H9 (cell line): Measurements from ENCODE around the gene MYLK. TPM values are rescaled to one million over a fixed set of nuclear protein-coding genes. Genes with fewer than 3 reads are reported as not detected.
A peak's percentile ranks its signal among the peaks of the same experiment; 100 is the strongest.

Experiments
- DNase-seq: peaks from one replicate; pipeline ENCODE4 v3.0.0-alpha.2; 2017
- H2AFZ ChIP-seq: one replicate; pipeline ENCODE4 v1.6.1; 2013; ENCODE audit warnings: mild to moderate bottlenecking, low read length, control low read depth, moderate library complexity
- H2AK5ac ChIP-seq: 2 replicates; pipeline ENCODE4 v1.6.1; 2013; ENCODE audit warnings: low read length, control low read depth, mixed read lengths; ENCODE audit not compliant: insufficient read length
- H2BK120ac ChIP-seq: one replicate; pipeline ENCODE4 v1.6.1; 2013; ENCODE audit warnings: low read depth, mild to moderate bottlenecking, low read length, control low read depth, inconsistent platforms; ENCODE audit not compliant: poor library complexity, severe bottlenecking
- H2BK12ac ChIP-seq: 2 replicates; pipeline ENCODE4 v1.6.1; 2013; ENCODE audit warnings: low read length, control low read depth, mixed read lengths, low read depth; ENCODE audit not compliant: insufficient read length
- H2BK15ac ChIP-seq: 2 replicates; pipeline ENCODE4 v1.6.1; 2013; ENCODE audit warnings: low read depth, low read length, control low read depth
- H2BK20ac ChIP-seq: one replicate; pipeline ENCODE4 v1.6.1; 2013; ENCODE audit warnings: low read depth, mild to moderate bottlenecking, low read length, control low read depth, inconsistent platforms; ENCODE audit not compliant: poor library complexity, severe bottlenecking
- H2BK5ac ChIP-seq: 2 replicates; pipeline ENCODE4 v1.6.1; 2013; ENCODE audit warnings: low read length, control low read depth, mixed read lengths; ENCODE audit not compliant: insufficient read length
- H3K14ac ChIP-seq: 2 replicates; pipeline ENCODE4 v1.6.1; 2013; ENCODE audit warnings: low read length, control low read depth; ENCODE audit not compliant: insufficient read depth
- H3K18ac ChIP-seq: 2 replicates; pipeline ENCODE4 v1.6.1; 2013; ENCODE audit warnings: low read depth, mild to moderate bottlenecking, mixed read lengths, low read length, control low read depth; ENCODE audit not compliant: insufficient read length
- H3K23ac ChIP-seq: 2 replicates; pipeline ENCODE4 v1.6.1; 2013; ENCODE audit warnings: low read length, control low read depth, mixed read lengths, low read depth; ENCODE audit not compliant: insufficient read length
- H3K23me2 ChIP-seq: 2 replicates; pipeline ENCODE4 v1.6.1; 2013; ENCODE audit warnings: low read depth, mild to moderate bottlenecking, mixed read lengths, low read length, control low read depth; ENCODE audit not compliant: insufficient read length, poor library complexity, severe bottlenecking
- H3K27ac ChIP-seq: 2 replicates; pipeline ENCODE4 v1.5.1; 2013; ENCODE audit warnings: low read length, control low read depth, mixed read lengths, low read depth; ENCODE audit not compliant: insufficient read length
- H3K27me3 ChIP-seq: 2 replicates; pipeline ENCODE4 v1.6.1; 2013; ENCODE audit warnings: low read length, control low read depth, inconsistent platforms; ENCODE audit not compliant: insufficient read depth
- H3K4ac ChIP-seq: 2 replicates; pipeline ENCODE4 v1.6.1; 2013; ENCODE audit warnings: low read depth, mild to moderate bottlenecking, control low read depth, inconsistent platforms, low read length, moderate library complexity
- H3K4me1 ChIP-seq: 2 replicates; pipeline ENCODE4 v1.6.1; 2013; ENCODE audit warnings: low read length, control low read depth, inconsistent platforms; ENCODE audit not compliant: insufficient read depth
- H3K4me2 ChIP-seq: 2 replicates; pipeline ENCODE4 v1.6.1; 2013; ENCODE audit warnings: low read length, control low read depth, mixed read lengths; ENCODE audit not compliant: insufficient read length, insufficient read depth
- H3K56ac ChIP-seq: 2 replicates; pipeline ENCODE4 v1.6.1; 2013; ENCODE audit warnings: low read depth, mild to moderate bottlenecking, mixed read lengths, low read length, control low read depth; ENCODE audit not compliant: insufficient read length
- H3K79me1 ChIP-seq: 2 replicates; pipeline ENCODE4 v1.6.1; 2013; ENCODE audit warnings: low read depth, mild to moderate bottlenecking, moderate library complexity, low read length, control low read depth, inconsistent platforms; ENCODE audit not compliant: insufficient read depth, poor library complexity, severe bottlenecking
- H3K79me2 ChIP-seq: 2 replicates; pipeline ENCODE4 v1.6.1; 2013; ENCODE audit warnings: low read length, control low read depth, inconsistent platforms; ENCODE audit not compliant: insufficient read depth
- H3K9ac ChIP-seq: 2 replicates; pipeline ENCODE4 v1.6.1; 2013; ENCODE audit warnings: low read length, control low read depth, mixed read lengths; ENCODE audit not compliant: insufficient read length; ENCODE audit errors: extremely low read depth
- H3K9me3 ChIP-seq: one replicate; pipeline ENCODE4 v1.6.1; 2013; ENCODE audit warnings: low read depth, low read length, inconsistent platforms; ENCODE audit not compliant: control insufficient read depth
- H3T11ph ChIP-seq: one replicate; pipeline ENCODE4 v1.6.1; 2013; ENCODE audit warnings: mild to moderate bottlenecking, low read length, control low read depth, inconsistent platforms
- H4K20me1 ChIP-seq: one replicate; pipeline ENCODE4 v1.6.1; 2013; ENCODE audit not compliant: control insufficient read depth, insufficient read length, insufficient read depth
- H4K5ac ChIP-seq: 2 replicates; pipeline ENCODE4 v1.6.1; 2013; ENCODE audit warnings: low read depth, mild to moderate bottlenecking, mixed read lengths, low read length, control low read depth; ENCODE audit not compliant: insufficient read length
- H4K8ac ChIP-seq: replicated peaks from 2 replicates; pipeline ENCODE4 v1.6.1; 2013; ENCODE audit warnings: low read length, control low read depth, mixed read lengths, low read depth; ENCODE audit not compliant: insufficient read length
- H4K91ac ChIP-seq: 2 replicates; pipeline ENCODE4 v1.6.1; 2013; ENCODE audit warnings: low read depth, mild to moderate bottlenecking, moderate library complexity, mixed read lengths, low read length, control low read depth; ENCODE audit not compliant: insufficient read length
- H3K27ac Mint-ChIP-seq, 3 experiments: 2 replicates in 2 of 3; 3 replicates in 1 of 3; pipeline ENCODE4 v1.8.0; 2020 to 2021; ENCODE audit warnings: mixed read lengths in 3 of 3, mild to moderate bottlenecking in 1 of 3, moderate library complexity in 1 of 3
- H3K27me3 Mint-ChIP-seq: 2 replicates; pipeline ENCODE4 v1.8.0; 2021; ENCODE audit warnings: low read depth, mild to moderate bottlenecking, moderate library complexity, mixed read lengths
- H3K36me3 Mint-ChIP-seq, 3 experiments: 2 replicates in 2 of 3; 3 replicates in 1 of 3; pipeline ENCODE4 v1.8.0; 2020 to 2021; ENCODE audit warnings: low read depth in 3 of 3, mixed read lengths in 3 of 3; ENCODE audit not compliant: insufficient read depth in 1 of 3
- H3K4me1 Mint-ChIP-seq, 2 experiments: 2 replicates each; pipeline ENCODE4 v1.8.0; 2020; ENCODE audit warnings: mixed read lengths in 2 of 2
- H3K4me3 Mint-ChIP-seq, 2 experiments: 2 replicates in 1 of 2; 3 replicates in 1 of 2; pipeline ENCODE4 v1.8.0; 2020 to 2021; ENCODE audit warnings: mild to moderate bottlenecking in 2 of 2, mixed read lengths in 2 of 2, moderate library complexity in 1 of 2
- H3K9me3 Mint-ChIP-seq, 2 experiments: 2 replicates in 1 of 2; 3 replicates in 1 of 2; pipeline ENCODE4 v1.8.0; 2020; ENCODE audit warnings: mild to moderate bottlenecking in 2 of 2, mixed read lengths in 2 of 2, moderate library complexity in 1 of 2
- whole genome bisulfite sequencing: extraction: QIAGEN DNeasy Blood & Tissue Kit; methylation state at CpG from one replicate; pipeline ENCODE4 v1.1.7; 2013; ENCODE audit warnings: missing lambda C conversion rate, low lambda C conversion rate, mixed read lengths; ENCODE audit not compliant: insufficient read length; ENCODE audit errors: extremely low coverage; 5-methylcytosine and 5-hydroxymethylcytosine counted together
- total RNA-seq: library from RNA; stranded (reverse); gene quantifications from 2 replicates; pipeline ENCODE4 v1.2.1, GENCODE V29; 2021
- TF ChIP-seq, protein P1 (sequence below): fragments of 200-600 bp; sonication (generic); conservative IDR thresholded peaks from 3 replicates; pipeline ENCODE4 v1.8.0; 2021; ENCODE audit warnings: antibody characterized with exemption, mild to moderate bottlenecking

MYLK gene
- total RNA-seq, 1 experiment from 2014 or later, result 10.1 TPM

DNA sequence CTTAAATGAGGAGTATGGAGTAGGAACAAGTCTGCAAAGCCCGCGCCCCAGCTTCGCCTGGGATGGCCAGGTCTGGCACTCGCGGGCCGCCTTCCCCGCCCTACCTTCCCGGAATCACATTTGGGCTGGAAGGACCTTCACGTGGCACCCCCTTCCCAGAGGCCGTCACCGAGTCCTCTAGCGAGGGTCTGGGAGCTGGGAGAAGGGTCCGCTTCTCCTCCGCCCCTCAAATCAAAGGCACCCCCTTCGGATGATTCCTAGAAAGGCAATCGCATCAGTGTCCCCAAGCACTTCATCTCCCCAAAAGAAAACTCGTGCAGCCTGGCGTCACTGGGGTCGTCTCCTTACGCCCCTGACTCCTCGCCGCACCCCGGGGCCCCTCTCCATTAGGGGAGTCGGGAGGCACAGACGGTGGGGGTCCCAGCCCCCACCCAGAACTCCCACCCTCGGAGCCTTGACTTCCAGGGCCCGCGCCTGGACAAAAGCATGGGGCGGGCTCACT is 380 bp downstream of the MYLK start:
- no peak overlapping the region for H3K27ac ChIP-seq
- H3K18ac ChIP-seq, result peak overlapping the region; percentile 62
- no CpG with 5 or more reads among the region's 29 CpGs for WGBS
- peak overlapping the region in 1 of 3 experiments; percentile 55; a peak in 1 of 7 replicates for H3K27ac Mint-ChIP-seq
- H4K8ac ChIP-seq, result no peak overlapping the region
- peaks cover 21 to 26% of the 10 kb centered on the region in 2 experiments for H3K4me1 Mint-ChIP-seq
- no peak overlapping the region for H2BK12ac ChIP-seq
- H3K9ac ChIP-seq, result peak overlapping the region; percentile 39
- no peaks in the 10 kb centered on the region for H3K4me1 ChIP-seq
- H2AFZ ChIP-seq, result no peak overlapping the region
- H4K91ac ChIP-seq, result no peak overlapping the region
- no peak overlapping the region for H3K4ac ChIP-seq
- H3K23ac ChIP-seq, result no peak overlapping the region
- peaks cover 7 to 14% of the 10 kb centered on the region in 2 experiments for H3K9me3 Mint-ChIP-seq
- no peaks in the 10 kb centered on the region for H4K20me1 ChIP-seq
- no peak overlapping the region for H2BK20ac ChIP-seq
- no peak overlapping the region for H2AK5ac ChIP-seq
- peaks cover 32% of the 10 kb centered on the region for H3K27me3 Mint-ChIP-seq
- DNase-seq, result peak; percentile 51
- no peak overlapping the region for H2BK15ac ChIP-seq
- no peak overlapping the region for H2BK120ac ChIP-seq
- H3K23me2 ChIP-seq, result peaks cover 13% of the 10 kb centered on the region
- H3K56ac ChIP-seq, result no peak overlapping the region
- H3K27me3 ChIP-seq, result peaks cover 4% of the 10 kb centered on the region; the same call in 1 of the 2 replicates
- H3K79me1 ChIP-seq, result no peaks in the 10 kb centered on the region
- H3T11ph ChIP-seq, result no peak overlapping the region
- H3K36me3 Mint-ChIP-seq, result peaks cover 0 to 10% (median 2%) of the 10 kb centered on the region in 3 experiments; a peak in 3 of 7 replicates
- H2BK5ac ChIP-seq, result no peak overlapping the region
- H3K14ac ChIP-seq, result peak overlapping the region; percentile 87
- no peaks in the 10 kb centered on the region for H3K9me3 ChIP-seq
- H3K4me3 Mint-ChIP-seq, result peak overlapping the region; percentile 74 to 87
- no peak overlapping the region for H4K5ac ChIP-seq
- peak overlapping the region; percentile 65 for H3K4me2 ChIP-seq
- TF ChIP-seq, protein P1, sequence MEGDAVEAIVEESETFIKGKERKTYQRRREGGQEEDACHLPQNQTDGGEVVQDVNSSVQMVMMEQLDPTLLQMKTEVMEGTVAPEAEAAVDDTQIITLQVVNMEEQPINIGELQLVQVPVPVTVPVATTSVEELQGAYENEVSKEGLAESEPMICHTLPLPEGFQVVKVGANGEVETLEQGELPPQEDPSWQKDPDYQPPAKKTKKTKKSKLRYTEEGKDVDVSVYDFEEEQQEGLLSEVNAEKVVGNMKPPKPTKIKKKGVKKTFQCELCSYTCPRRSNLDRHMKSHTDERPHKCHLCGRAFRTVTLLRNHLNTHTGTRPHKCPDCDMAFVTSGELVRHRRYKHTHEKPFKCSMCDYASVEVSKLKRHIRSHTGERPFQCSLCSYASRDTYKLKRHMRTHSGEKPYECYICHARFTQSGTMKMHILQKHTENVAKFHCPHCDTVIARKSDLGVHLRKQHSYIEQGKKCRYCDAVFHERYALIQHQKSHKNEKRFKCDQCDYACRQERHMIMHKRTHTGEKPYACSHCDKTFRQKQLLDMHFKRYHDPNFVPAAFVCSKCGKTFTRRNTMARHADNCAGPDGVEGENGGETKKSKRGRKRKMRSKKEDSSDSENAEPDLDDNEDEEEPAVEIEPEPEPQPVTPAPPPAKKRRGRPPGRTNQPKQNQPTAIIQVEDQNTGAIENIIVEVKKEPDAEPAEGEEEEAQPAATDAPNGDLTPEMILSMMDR, result no peak
- no peaks in the 10 kb centered on the region for H3K79me2 ChIP-seq
